ENCODE data around the gene FBXO28.

- TF ChIP-seq CTCF (IDR thresholded peaks at IDR 0.05; ENCODE audit: insufficient read depth, low read depth, low read length): no peak
- TF ChIP-seq EZH2 (IDR thresholded peaks at IDR 0.05; ENCODE audit: insufficient read depth, low read length): no peak
These were observed 24.3 kb downstream of the FBXO28 start for GRCh38 chr1:224138198-224138597.

Measured in astrocyte (in vitro differentiated cells and primary cell).